ENCODE data around the gene RHOT1.
A peak's percentile ranks its signal among the peaks of the same experiment; 100 is the strongest.
"Not testable (repeated sequence)": the region's sequence is repeated elsewhere in the genome, so short reads cannot be mapped to it uniquely, and the experiment has no call there.

The RHOT1 gene

GRCh38 chr17:32118088-32118487 is 24.2 kb upstream of the RHOT1 start:
- peak; percentile 91 for TF ChIP-seq ZNF70 (CRISPR knock-in tag; IDR thresholded peaks at IDR 0.05)
- not testable (repeated sequence) for ATAC-seq

GRCh38 chr17:32118835-32119234 is 23.5 kb upstream of the RHOT1 start:
- TF ChIP-seq ESRRG (CRISPR knock-in tag; IDR thresholded peaks at IDR 0.05), result no peak
- TF ChIP-seq ZFP3 (CRISPR knock-in tag; IDR thresholded peaks at IDR 0.05), result no peak
- TF ChIP-seq ISL1 (CRISPR knock-in tag; IDR thresholded peaks at IDR 0.05), result no peak
- TF ChIP-seq GLIS3 (CRISPR knock-in tag; IDR thresholded peaks at IDR 0.05), result no peak
- no peak for TF ChIP-seq PATZ1 (CRISPR knock-in tag; IDR thresholded peaks at IDR 0.05; ENCODE audit: borderline replicate concordance)
- TF ChIP-seq ZNF565 (CRISPR knock-in tag; conservative IDR thresholded peaks at IDR 0.05; ENCODE audit: low read depth), result no peak
- TF ChIP-seq ZNF8 (CRISPR knock-in tag; IDR thresholded peaks at IDR 0.05), result no peak
- TF ChIP-seq CSRNP3 (CRISPR knock-in tag; IDR thresholded peaks at IDR 0.05), result no peak
- TF ChIP-seq POU6F1 (CRISPR knock-in tag; IDR thresholded peaks at IDR 0.05; ENCODE audit: borderline replicate concordance, low read depth), result no peak
- TF ChIP-seq TSHZ2 (CRISPR knock-in tag; IDR thresholded peaks at IDR 0.05), result no peak
- TF ChIP-seq ARNTL (CRISPR knock-in tag; IDR thresholded peaks at IDR 0.05; ENCODE audit: borderline replicate concordance, low read depth), result no peak
- no peak for TF ChIP-seq RARB (CRISPR knock-in tag; IDR thresholded peaks at IDR 0.05)
- no peak for ATAC-seq

- no peak for ATAC-seq
- no peak for TF ChIP-seq TCF4 (CRISPR knock-in tag; IDR thresholded peaks at IDR 0.05; ENCODE audit: borderline replicate concordance)
- no peak for TF ChIP-seq POU6F1 (CRISPR knock-in tag; IDR thresholded peaks at IDR 0.05; ENCODE audit: borderline replicate concordance, low read depth)
These were observed 22.2 kb upstream of the RHOT1 start for GRCh38 chr17:32120141-32120540.

- no peak for ATAC-seq
- TF ChIP-seq CSDC2 (CRISPR knock-in tag; IDR thresholded peaks at IDR 0.05) (no peak), ZNF70 (CRISPR knock-in tag; IDR thresholded peaks at IDR 0.05) (no peak), BACH2 (CRISPR knock-in tag; IDR thresholded peaks at IDR 0.05; ENCODE audit: borderline replicate concordance) (no peak), ZC3H10 (CRISPR knock-in tag; IDR thresholded peaks at IDR 0.05) (no peak), OSR1 (CRISPR knock-in tag; IDR thresholded peaks at IDR 0.05) (no peak), ZNF8 (CRISPR knock-in tag; IDR thresholded peaks at IDR 0.05) (no peak), PATZ1 (CRISPR knock-in tag; IDR thresholded peaks at IDR 0.05; ENCODE audit: borderline replicate concordance) (no peak), CREB5 (CRISPR knock-in tag; IDR thresholded peaks at IDR 0.05; ENCODE audit: low read depth) (no peak), SNAI2 (CRISPR knock-in tag; IDR thresholded peaks at IDR 0.05) (no peak), TSHZ2 (CRISPR knock-in tag; IDR thresholded peaks at IDR 0.05) (no peak), GLIS3 (CRISPR knock-in tag; IDR thresholded peaks at IDR 0.05) (no peak), ESRRG (CRISPR knock-in tag; IDR thresholded peaks at IDR 0.05) (no peak), RARB (CRISPR knock-in tag; IDR thresholded peaks at IDR 0.05) (no peak), ZFP30 (CRISPR knock-in tag; IDR thresholded peaks at IDR 0.05) (no peak)
These were observed 21.6 kb upstream of the RHOT1 start for GRCh38 chr17:32120716-32121115.

All from SK-N-SH treated with all-trans-retinoic acid at 6 μM for 48 hours (cell line).